ENCODE measurements around the gene PREX1. TPM values are rescaled to one million over a fixed set of nuclear protein-coding genes. Genes with fewer than 3 reads are reported as not detected.

The PREX1 gene
- total and polyA plus RNA-seq, 2 of the 4 experiments (the other 2 are of a cell fraction), result 0.67 to 0.72 TPM

DNA sequence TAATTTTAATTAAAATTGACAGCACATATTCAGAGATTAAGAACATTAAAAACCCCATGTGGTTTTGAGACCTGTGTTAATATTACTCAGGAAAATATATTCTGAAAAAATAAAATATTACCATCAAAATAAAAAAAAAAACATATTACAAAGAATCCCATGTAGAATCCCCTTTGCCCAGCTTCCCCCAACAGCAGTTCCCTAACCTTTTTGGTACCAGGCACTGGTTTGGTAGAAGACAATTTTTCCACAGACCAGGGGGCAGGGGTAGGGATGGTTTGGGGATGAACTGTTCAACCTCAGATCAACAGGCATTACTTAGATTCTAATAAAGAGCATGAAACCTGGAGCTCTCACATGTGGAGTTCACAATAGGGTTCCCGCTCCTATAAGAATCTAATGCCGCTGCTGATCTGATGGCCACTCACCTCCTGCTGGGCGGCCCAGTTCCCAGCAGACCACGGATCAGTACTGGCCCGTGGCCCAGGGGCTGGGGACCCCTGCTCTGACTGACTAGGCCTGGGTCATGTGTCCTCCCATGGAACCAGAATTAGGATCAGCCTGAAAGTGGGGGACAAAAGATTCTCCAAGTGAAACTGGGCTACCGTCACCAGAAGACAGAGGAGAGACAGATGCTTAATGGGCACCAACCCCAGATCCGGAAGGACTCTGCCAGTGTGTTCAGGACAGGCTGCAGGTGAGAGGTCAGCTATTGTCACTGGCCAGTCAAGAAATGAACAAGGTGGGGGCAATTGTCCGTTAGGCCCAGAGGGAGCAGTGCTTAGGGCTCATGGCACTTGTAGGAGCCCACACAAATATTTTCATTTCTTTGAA lies 235.5 kb downstream of the PREX1 start:
- no peak for DNase-seq
- TF ChIP-seq RFX5 (IDR thresholded peaks at IDR 0.05; ENCODE audit: low read depth, low read length) (no peak), BHLHE40 (IDR thresholded peaks at IDR 0.05; ENCODE audit: low read depth, low read length) (no peak), NFE2L2 (IDR thresholded peaks at IDR 0.05; ENCODE audit: low read depth, low read length) (no peak), CHD1 (IDR thresholded peaks at IDR 0.05; ENCODE audit: low read depth, low read length) (no peak), MAZ (IDR thresholded peaks at IDR 0.05; ENCODE audit: borderline replicate concordance, low read depth, low read length) (no peak), POLR2A (IDR thresholded peaks at IDR 0.05; ENCODE audit: low read depth, low read length) (no peak), SMC3 (IDR thresholded peaks at IDR 0.05; ENCODE audit: low read depth, low read length) (no peak), MXI1 (IDR thresholded peaks at IDR 0.05; ENCODE audit: borderline replicate concordance, low read depth, low read length) (no peak), RCOR1 (IDR thresholded peaks at IDR 0.05; ENCODE audit: insufficient replicate concordance, low read length) (no peak)
- TF ChIP-seq, protein P1, sequence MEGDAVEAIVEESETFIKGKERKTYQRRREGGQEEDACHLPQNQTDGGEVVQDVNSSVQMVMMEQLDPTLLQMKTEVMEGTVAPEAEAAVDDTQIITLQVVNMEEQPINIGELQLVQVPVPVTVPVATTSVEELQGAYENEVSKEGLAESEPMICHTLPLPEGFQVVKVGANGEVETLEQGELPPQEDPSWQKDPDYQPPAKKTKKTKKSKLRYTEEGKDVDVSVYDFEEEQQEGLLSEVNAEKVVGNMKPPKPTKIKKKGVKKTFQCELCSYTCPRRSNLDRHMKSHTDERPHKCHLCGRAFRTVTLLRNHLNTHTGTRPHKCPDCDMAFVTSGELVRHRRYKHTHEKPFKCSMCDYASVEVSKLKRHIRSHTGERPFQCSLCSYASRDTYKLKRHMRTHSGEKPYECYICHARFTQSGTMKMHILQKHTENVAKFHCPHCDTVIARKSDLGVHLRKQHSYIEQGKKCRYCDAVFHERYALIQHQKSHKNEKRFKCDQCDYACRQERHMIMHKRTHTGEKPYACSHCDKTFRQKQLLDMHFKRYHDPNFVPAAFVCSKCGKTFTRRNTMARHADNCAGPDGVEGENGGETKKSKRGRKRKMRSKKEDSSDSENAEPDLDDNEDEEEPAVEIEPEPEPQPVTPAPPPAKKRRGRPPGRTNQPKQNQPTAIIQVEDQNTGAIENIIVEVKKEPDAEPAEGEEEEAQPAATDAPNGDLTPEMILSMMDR (conservative IDR thresholded peaks at IDR 0.05; ENCODE audit: low read depth, low read length), result no peak
- TF ChIP-seq, protein P2, sequence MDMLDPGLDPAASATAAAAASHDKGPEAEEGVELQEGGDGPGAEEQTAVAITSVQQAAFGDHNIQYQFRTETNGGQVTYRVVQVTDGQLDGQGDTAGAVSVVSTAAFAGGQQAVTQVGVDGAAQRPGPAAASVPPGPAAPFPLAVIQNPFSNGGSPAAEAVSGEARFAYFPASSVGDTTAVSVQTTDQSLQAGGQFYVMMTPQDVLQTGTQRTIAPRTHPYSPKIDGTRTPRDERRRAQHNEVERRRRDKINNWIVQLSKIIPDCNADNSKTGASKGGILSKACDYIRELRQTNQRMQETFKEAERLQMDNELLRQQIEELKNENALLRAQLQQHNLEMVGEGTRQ (IDR thresholded peaks at IDR 0.05; ENCODE audit: low read depth, low read length), result no peak
- no peak overlapping the region for H4K8ac ChIP-seq (ENCODE audit: low read depth in 2 of 2, low read length in 2 of 2)
- H4K91ac ChIP-seq (ENCODE audit: insufficient read depth, low read depth, low read length), result no peak overlapping the region
- no peaks in the 10 kb centered on the region for H3K4me1 ChIP-seq (ENCODE audit: control insufficient read depth, insufficient read depth, low read length)
- in situ Hi-C loops (cut with MboI; ENCODE audit: low sequenced_read_pairs), result no loop called here
- H3K27ac ChIP-seq (ENCODE audit: insufficient read depth, low read length), result no peak overlapping the region
- H2BK5ac ChIP-seq (ENCODE audit: low read depth, low read length, poor library complexity, severe bottlenecking), result no peak overlapping the region
- no TSS peak for BruUV-seq (replicated peaks)
- no peak overlapping the region for H3K9ac ChIP-seq (ENCODE audit: low read depth, low read length)
- no peak overlapping the region for H3K4me3 ChIP-seq (ENCODE audit: insufficient read depth, low read depth, low read length)
- POLR2A ChIA-PET (ENCODE audit: unreplicated experiment), result no interaction called here
- peaks cover 2% of the 10 kb centered on the region; the same call in 1 of the 2 replicates for H3K27me3 ChIP-seq (ENCODE audit: control insufficient read depth, insufficient read depth, low read length)
- H3K9me3 ChIP-seq (ENCODE audit: control insufficient read depth, insufficient read depth, low read length), result no peaks in the 10 kb centered on the region
- no peaks in the 10 kb centered on the region for H3K9me1 ChIP-seq (ENCODE audit: insufficient read depth, low read length)
- intact Hi-C loops (cut with micrococcal nuclease), result no loop called here
- H2BK120ac ChIP-seq (ENCODE audit: low read depth, low read length), result no peak overlapping the region
- CTCF ChIA-PET, result interaction anchor here (0.5 kb wide), 1 partner anchor 19 kb away, joined by 4 read pairs; no protein-coding TSS in a partner anchor
- no peak overlapping the region for H2BK20ac ChIP-seq (ENCODE audit: low read depth, low read length)
- no peak overlapping the region for H2AK9ac ChIP-seq (replicated peaks; ENCODE audit: low read depth, low read length, poor library complexity)
- H4K5ac ChIP-seq (ENCODE audit: low read depth, low read length), result no peak overlapping the region
- no peak overlapping the region for H2AK5ac ChIP-seq (ENCODE audit: low read depth, low read length)
- no peak for ATAC-seq (ENCODE audit: low read depth)
- WGBS, 2 experiments (ENCODE audit: extremely low coverage in 2 of 2, insufficient read length in 1 of 2), result 74% methylated on average over 4 of the region's 8 CpGs; no CpG with 5 or more reads in 1 of the 2 experiments
- H3K23ac ChIP-seq (ENCODE audit: low read depth, low read length), result no peak overlapping the region
- H2BK15ac ChIP-seq (ENCODE audit: low read depth, low read length), result no peak overlapping the region
- H3K18ac ChIP-seq (ENCODE audit: low read depth, low read length), result no peak overlapping the region
- H3K79me1 ChIP-seq (ENCODE audit: low read depth in 1 of 2, low read length in 2 of 2), result no peaks in the 10 kb centered on the region
- H3K4ac ChIP-seq (ENCODE audit: low read depth, low read length), result no peak overlapping the region
- H4K20me1 ChIP-seq (ENCODE audit: insufficient read depth, low read length), result no peaks in the 10 kb centered on the region
- dilution Hi-C loops (cut with HindIII; ENCODE audit: low sequenced_read_pairs, unreplicated experiment), result no loop called here
- no peak overlapping the region for H3K56ac ChIP-seq (ENCODE audit: extremely low read depth, insufficient read depth, low read length)
- no peaks in the 10 kb centered on the region for H3K36me3 ChIP-seq (ENCODE audit: control insufficient read depth, insufficient read depth, low read length)
- no peak overlapping the region for H3K14ac ChIP-seq (replicated peaks; ENCODE audit: low read depth, low read length)
- no peak overlapping the region for H3K4me2 ChIP-seq (ENCODE audit: low read depth, low read length)
- no peak overlapping the region for H2AFZ ChIP-seq (replicated peaks; ENCODE audit: low read length, poor library complexity)
